Stimulated activated CD8-positive, alpha-beta memory T cell treated with anti-CD3 and anti-CD28 coated beads, Interleukin-15, amount 100 ng/mL, for 48 hours (primary cell): ENCODE results near the gene CACNA1D.

Experiments used
- DNase-seq, 2 donors: peaks; one replicate each; pipeline ENCODE4 v3.0.0-alpha.2; 2020; ENCODE audit warnings: low read depth in 2 of 2

Gene CACNA1D

GRCh38 chr3:53495520-53496391, 1.3 kb downstream of the CACNA1D start:
- DNase-seq, result no peak

GRCh38 chr3:53496392-53496670, 1.9 kb downstream of the CACNA1D start:
- DNase-seq, result no peak

GRCh38 chr3:53496984-53497383, 2.6 kb downstream of the CACNA1D start:
- DNase-seq, result no peak

- no peak for DNase-seq
Measured at GRCh38 chr3:53498806-53499641, 4.6 kb downstream of the CACNA1D start.

GRCh38 chr3:53500165-53500777, 5.9 kb downstream of the CACNA1D start:
- DNase-seq, result no peak

- no peak for DNase-seq
Measured at GRCh38 chr3:53501178-53501577, 6.8 kb downstream of the CACNA1D start.

GRCh38 chr3:53502737-53503136, 8.3 kb downstream of the CACNA1D start:
- no peak for DNase-seq

- DNase-seq, result no peak
Measured at GRCh38 chr3:53503195-53503594, 8.8 kb downstream of the CACNA1D start.

GRCh38 chr3:53506110-53506762, 11.8 kb downstream of the CACNA1D start:
- DNase-seq, result no peak

- no peak for DNase-seq
Measured at GRCh38 chr3:53506763-53507145, 12.3 kb downstream of the CACNA1D start.

GRCh38 chr3:53509494-53509893, 15.1 kb downstream of the CACNA1D start:
- DNase-seq, result no peak

GRCh38 chr3:53510508-53510907, 16.1 kb downstream of the CACNA1D start:
- no peak for DNase-seq

- DNase-seq, result no peak
Measured at GRCh38 chr3:53511246-53511645, 16.8 kb downstream of the CACNA1D start.

GRCh38 chr3:53513556-53514190, 19.3 kb downstream of the CACNA1D start:
- DNase-seq, result no peak

- DNase-seq, result no peak
Measured at GRCh38 chr3:53516339-53516738, 21.9 kb downstream of the CACNA1D start.

- DNase-seq, result no peak
Measured at GRCh38 chr3:53518495-53518981, 24.1 kb downstream of the CACNA1D start.

- DNase-seq, result no peak
Measured at GRCh38 chr3:53519065-53519709, 24.8 kb downstream of the CACNA1D start.

GRCh38 chr3:53523346-53523745, 28.9 kb downstream of the CACNA1D start:
- no peak for DNase-seq

GRCh38 chr3:53524566-53524965, 30.2 kb downstream of the CACNA1D start:
- DNase-seq, result no peak

- DNase-seq, result no peak
Measured at GRCh38 chr3:53525765-53526703, 31.6 kb downstream of the CACNA1D start.
